Astrocyte of the hippocampus (primary cell): ENCODE results near the gene CHST11.

Experiments used
- DNase-seq: peaks from one replicate; pipeline ENCODE4 v3.0.0; 2011; ENCODE audit warnings: low read depth, low spot score

CHST11 gene

GRCh38 chr12:104433061-104433460 lies 23.7 kb upstream of the CHST11 start:
- DNase-seq = no peak

DNA sequence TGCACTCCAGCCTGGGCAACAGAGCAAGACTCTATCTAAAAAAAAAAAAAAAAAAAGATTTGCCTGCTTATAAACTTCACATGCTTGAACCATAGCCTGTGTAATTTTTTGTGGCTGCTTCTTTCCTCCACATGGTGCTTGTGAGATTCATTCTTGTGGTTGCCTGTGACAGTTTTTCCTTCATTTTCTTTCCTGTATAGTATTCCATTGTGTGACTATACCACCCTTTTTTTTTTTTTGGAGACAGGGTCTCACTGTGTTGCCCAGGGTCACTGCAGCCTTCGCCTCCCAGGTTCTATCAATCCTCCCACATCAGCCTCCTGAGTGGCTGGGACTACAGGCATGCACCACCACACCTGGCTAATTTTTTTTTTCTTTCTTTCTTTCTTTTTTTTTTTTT lies 22.6 kb upstream of the CHST11 start:
- no peak for DNase-seq

DNA sequence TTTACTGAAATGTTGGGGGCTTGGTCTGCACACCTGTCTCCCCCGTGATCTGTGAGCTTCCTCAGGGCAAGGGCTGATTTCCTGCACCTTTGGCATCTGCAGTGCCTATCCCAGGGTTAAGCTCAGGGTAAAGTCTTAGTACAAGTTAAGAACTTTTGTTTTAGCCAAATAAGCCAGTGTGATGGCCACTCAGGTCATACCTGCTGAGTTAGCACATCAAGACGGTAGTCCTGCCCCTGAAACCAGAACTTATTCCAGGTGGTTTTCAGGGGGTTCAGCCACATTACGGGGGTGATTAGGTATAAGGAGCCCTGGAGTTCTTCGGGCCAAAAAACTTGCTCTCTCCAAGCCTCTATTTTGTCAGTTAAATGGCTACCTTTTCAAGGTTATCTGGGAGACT lies 21.6 kb upstream of the CHST11 start:
- no peak for DNase-seq

GRCh38 chr12:104435765-104436164 lies 21.0 kb upstream of the CHST11 start:
- DNase-seq = no peak

DNA sequence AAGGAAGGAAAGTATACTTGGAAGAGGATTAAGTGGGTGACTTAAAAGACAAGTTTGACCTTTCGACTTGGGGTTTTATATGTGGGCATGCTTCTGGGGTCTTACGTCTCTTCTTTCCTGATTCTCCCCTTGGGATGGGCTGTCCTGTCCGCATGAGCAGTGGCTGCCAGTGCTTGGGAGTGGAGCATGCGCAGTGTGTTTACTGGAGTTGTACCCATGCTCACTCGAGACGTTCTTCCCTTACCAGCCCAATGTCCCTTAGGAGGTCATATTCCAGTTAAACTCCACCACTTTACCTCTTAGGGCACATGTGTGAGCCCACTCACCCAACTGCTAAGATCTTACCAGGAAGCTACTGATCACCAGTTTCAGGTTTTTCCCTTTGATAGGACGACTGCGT lies 20.0 kb upstream of the CHST11 start:
- no peak for DNase-seq

DNA sequence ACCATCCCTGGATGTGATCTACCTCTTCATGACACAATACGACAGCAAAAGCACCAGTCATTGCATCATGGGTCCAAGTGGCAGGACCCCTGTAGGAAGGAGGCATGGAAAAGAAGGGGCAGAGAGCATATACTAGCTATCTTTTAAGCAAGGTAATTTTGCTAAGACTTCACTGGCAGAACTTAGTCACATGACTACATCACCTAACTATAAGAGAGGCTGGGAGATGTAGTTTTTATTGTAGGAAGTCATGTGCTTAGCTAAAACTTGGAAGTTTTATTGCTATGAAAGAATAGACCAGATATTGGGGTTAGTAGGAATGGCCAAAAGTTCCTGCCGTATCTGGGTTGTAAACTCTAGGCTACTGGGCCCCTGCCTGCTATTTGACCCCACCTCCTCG lies 18.6 kb upstream of the CHST11 start:
- DNase-seq = no peak

DNA sequence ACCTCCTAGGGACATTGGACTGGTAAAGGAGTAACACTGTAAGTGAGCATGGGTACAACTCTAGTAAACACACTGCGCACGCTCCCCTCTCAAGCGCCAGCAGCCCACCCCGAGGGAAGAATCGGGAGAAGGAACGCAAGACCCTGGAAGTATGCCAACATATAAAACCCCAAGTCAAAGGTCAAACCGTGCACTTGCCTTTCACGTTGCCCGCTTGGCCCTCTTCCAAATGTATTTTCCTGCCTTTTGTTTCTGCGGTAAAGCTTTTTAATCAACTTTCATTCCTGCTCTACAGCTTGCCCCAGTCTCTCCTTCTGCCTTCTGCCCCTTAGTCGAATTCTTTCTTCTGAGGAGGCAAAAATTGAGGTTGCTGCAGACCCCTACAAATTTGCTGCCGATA lies 17.6 kb upstream of the CHST11 start:
- DNase-seq = no peak

DNA sequence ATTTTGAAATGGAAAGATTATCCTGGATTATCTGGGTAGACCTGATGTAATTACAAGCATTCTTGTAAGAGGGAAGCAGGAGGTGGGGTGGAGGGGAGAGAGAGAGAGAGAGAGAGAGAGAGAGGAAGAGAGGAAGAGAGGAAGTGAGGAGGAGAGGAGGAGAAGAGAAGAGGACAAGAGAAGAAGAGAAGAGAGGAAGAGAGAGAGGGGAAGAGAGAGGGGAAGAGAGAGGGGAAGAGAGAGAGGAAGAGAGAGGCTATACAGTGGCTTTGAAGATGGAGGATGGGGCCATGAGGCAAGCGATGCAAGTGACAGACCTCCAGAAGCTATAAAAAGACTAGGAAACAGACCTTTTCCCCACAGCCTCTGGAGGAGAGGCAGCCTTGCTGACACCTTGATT lies 13.7 kb upstream of the CHST11 start:
- no peak for DNase-seq

- no peak for DNase-seq
These were observed 9.9 kb upstream of the CHST11 start for GRCh38 chr12:104446646-104447421.

DNA sequence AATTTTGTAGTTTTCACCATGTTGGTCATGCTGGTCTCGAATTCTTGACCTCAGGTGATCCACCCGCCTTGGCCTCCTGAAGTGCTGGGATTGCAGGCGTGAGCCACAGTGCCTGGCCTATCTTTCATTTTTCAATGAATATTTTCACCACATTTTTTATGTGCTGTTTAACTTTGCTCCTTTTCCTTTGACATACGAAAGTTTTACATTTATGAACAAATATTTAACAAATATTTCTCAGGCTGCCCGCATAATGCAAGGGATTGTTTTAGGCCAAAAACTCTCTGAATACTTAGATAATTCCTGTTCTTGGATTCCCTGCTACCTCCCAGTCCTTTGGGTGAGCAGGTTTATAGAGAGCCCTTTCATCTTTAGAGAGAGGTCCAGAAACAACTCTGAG lies 8.7 kb upstream of the CHST11 start:
- no peak for DNase-seq

- no peak for DNase-seq
These were observed 8.3 kb upstream of the CHST11 start for GRCh38 chr12:104448451-104448850.

DNA sequence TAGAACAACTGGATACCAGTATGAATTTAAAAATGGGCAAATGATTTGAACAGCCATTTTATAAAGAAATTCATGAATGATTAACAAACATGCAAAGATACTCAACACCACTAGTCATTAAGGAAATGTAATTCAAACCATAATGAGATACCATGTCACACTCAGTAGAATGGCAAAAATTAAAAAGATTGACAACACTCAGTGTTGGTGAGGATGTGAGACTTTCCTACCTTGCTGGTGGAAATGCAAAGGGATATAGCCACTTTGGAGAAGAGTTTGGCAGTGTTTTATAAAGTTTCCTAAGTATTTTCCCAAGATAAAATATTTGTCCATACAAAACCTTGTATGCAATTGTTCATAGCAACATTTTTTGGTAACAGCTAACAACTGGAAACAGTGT lies 6.0 kb upstream of the CHST11 start:
- no peak for DNase-seq

GRCh38 chr12:104452087-104452486 lies 4.7 kb upstream of the CHST11 start:
- no peak for DNase-seq

DNA sequence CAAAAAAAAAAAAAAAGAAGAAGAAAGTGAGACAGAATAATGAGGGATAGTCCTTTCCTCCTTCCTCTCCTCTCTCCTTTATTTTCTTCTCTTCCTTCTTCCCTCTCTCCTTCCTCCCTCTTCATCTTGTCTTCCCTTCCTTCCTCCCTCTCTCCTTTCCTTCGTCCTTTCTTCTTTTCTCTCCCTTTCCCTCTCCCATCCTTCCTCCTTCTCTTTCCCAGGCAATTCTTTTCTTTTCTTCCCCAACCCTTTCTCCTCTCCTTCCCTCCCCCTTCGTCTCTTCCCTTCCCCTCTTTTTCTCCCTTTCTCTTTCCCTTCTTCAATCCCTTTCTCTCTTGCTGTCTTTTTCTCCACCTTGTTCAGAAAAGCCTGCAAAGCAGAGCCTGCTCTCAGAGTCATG lies 3.6 kb upstream of the CHST11 start:
- DNase-seq = no peak

DNA sequence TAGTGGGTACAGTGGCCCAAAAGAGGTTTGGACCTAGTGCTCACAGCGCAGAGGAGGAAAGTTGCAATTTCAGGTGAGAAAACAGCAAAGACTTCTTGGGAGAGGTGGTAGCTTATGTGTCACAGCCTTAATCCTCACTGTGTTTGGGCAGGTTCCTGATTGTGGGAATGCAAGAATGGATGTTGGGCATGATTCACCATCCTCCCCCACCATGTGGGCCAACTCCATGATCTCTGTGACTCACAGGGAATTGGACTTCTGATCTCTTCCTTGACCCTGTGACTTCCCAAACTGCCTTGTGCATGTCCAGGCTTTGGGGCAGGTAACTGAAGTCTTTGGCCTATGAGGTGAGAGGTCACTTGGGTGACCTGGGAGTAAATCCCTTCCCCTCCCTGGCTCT lies 1.8 kb upstream of the CHST11 start:
- DNase-seq = peak; percentile 66

DNA sequence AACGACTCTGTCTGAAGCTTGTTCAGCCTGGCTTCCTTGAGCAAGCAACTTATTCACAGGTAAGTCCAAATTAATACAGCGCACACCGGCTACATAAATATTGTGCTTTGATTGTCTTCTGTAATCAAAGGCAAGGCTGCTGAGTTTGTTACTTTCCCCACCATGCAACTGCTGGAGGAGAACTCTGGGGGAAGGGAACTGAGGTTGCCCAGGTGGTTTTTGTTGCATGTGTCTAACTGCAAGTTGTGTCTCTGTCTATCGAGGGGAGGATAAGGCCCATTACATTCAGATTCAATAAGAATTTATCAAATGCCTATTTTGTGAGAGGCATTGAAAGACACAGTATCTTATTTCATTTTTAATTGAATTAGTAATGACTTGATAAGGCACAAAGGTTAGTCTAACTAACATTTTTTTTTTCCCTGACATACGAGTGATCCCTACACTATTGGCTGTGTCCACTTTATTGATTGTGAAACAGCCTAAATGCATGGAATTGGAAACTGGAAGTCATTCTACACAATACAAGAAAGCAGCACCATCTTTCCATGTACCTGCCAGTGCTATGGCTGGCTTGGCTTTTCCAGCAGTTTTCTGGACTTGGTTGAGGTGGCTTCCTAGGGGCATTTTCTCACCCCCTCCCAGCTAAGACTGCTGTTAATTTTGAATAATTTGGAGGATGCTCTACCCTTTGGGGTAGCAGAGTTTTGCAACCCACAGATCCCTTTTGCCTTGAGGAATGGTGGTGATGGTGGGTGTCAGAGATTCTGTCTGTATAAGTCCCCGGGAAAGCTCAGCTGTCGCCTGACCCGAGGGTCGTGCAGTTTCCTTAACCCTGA lies 951 bp upstream of the CHST11 start:
- DNase-seq = no peak

GRCh38 chr12:104456950-104457745 lies 400 bp downstream of the CHST11 start:
- DNase-seq = peak; percentile 86

DNA sequence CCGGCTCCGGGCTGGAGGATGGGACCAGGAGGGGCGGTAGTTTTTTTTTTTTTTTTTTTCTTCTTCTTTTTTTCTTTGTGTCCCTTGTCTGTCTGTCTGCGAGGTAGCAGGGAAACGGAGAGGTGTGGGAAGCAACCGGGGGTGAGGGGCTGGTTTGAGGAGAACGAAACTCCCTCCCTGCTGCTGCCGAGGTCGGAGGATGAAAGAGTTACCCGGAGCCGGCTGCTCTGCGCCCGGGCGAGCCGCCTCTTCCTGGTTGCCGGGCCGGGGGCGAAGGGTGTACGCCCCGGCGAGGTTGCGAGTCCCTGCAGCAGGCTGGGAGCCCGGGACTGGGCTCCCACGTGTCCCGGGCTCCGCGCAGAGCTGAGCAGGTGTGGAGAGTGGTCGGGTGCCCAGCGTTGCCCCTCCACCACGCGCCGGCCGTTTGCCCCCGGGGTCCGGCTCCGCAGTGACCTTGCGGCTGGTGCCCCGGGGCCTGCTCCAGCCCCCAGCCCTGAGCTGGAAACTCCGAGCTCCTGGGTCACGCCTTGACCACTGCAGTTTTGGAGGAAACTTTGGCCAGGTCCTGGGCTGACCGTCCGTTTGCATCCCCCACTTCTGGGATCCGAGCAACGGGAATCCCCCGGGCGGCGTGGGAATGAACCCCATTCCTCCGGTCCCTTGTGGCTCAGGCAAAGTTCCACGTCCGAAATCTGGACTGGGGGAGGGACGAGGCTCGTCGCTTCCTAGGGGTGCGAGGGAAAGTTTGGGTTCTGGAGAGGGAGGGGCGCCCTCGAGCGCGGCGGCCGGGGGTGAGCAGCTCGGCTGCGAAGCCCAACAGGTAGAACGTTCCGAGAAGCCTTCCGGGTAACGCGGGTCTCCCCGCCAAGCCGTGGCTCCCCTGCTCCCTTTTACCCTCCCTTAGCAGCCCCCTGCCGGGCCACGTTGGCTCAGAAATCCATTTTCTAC lies 1.3 kb downstream of the CHST11 start:
- DNase-seq = peak; percentile 62

GRCh38 chr12:104458694-104459367 lies 2.1 kb downstream of the CHST11 start:
- peak; percentile 67 for DNase-seq

DNA sequence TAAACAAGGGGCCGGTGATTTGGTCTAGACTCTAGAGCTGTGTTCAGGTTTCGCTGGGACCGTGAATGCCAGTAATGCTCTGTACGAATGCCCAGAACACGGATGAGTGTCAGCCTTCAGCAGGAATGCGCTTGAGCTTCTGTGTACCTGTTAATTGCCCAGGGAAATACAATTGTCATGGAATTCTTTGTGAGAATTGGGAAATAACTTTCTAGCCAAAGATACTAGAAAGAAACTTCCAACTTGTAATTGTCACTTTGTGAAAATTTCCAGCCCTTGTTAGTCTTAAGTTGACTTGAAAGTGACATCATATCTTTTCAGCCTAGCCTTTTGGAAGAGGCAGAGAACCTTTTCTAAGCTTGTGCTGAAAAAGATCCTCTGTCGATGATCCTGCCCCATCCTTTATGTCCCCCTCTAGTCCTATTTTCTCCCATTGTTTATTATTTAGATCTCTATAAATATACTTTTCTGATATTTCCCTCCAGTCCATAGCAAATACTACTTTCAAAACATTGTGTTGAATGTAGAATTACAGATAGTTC lies 2.7 kb downstream of the CHST11 start:
- peak; percentile 60 for DNase-seq
